ENCODE results near the gene ENDOV. TPM values are rescaled to one million over a fixed set of nuclear protein-coding genes. Genes with fewer than 3 reads are reported as not detected.

ENDOV gene
- 10 to 100 TPM; 10.3 to 11.7 TPM for total RNA-seq
- long read RNA-seq, partial matches to known transcripts: 1 of 15 reads
- long read RNA-seq, other reads (novel, unspliced or antisense): 9 of 15 reads

- DNase-seq (peak; percentile 97), ATAC-seq (peak; percentile 98)
- intact Hi-C loops (cut with DNase I): no loop called here
Measured at GRCh38 chr17:80414803-80415625, at the start of gene ENDOV. ENDOV (plus strand) TSS chr17:80415167; CDS start chr17:80415195, 28 bp downstream.

GRCh38 chr17:80365983-80366382, 49.0 kb upstream of the ENDOV start:
- DNase-seq (peak; percentile 13), ATAC-seq (no peak)
- intact Hi-C loops (cut with DNase I): no loop called here

GRCh38 chr17:80367503-80367902, 47.5 kb upstream of the ENDOV start:
- no peak for DNase-seq
- intact Hi-C loops (cut with DNase I): no loop called here

GRCh38 chr17:80371196-80371595, 43.8 kb upstream of the ENDOV start:
- intact Hi-C loops (cut with DNase I): no loop called here
- ATAC-seq (no peak), DNase-seq (no peak)

More at GRCh38 chr17:80367503-80367902, 47.5 kb upstream of the ENDOV start:
- ATAC-seq: no peak

GRCh38 chr17:80372456-80372855, 42.5 kb upstream of the ENDOV start:
- ATAC-seq: no peak

GRCh38 chr17:80372922-80373570, 41.9 kb upstream of the ENDOV start:
- DNase-seq (no peak), ATAC-seq (no peak)
- intact Hi-C loops (cut with DNase I): no loop called here

More at GRCh38 chr17:80372456-80372855, 42.5 kb upstream of the ENDOV start:
- intact Hi-C loops (cut with DNase I): no loop called here
- DNase-seq: no peak

- DNase-seq (no peak), ATAC-seq (no peak)
- intact Hi-C loops (cut with DNase I): no loop called here
Measured at GRCh38 chr17:80374039-80374731, 40.8 kb upstream of the ENDOV start.

GRCh38 chr17:80374732-80375585, 40.0 kb upstream of the ENDOV start:
- ATAC-seq (no peak), DNase-seq (no peak)
- intact Hi-C loops (cut with DNase I): no loop called here

GRCh38 chr17:80376531-80376930, 38.4 kb upstream of the ENDOV start:
- intact Hi-C loops (cut with DNase I): no loop called here
- no peak for DNase-seq

GRCh38 chr17:80377798-80378197, 37.2 kb upstream of the ENDOV start:
- intact Hi-C loops (cut with DNase I): no loop called here
- ATAC-seq: no peak
- no peak for DNase-seq

More at GRCh38 chr17:80376531-80376930, 38.4 kb upstream of the ENDOV start:
- ATAC-seq: no peak

- ATAC-seq (peak in 1 of 2 donors; percentile 69), DNase-seq (no peak)
- intact Hi-C loops (cut with DNase I): no loop called here
Measured at GRCh38 chr17:80379348-80379747, 35.6 kb upstream of the ENDOV start.

- no peak for DNase-seq
- intact Hi-C loops (cut with DNase I): no loop called here
- ATAC-seq: no peak
Measured at GRCh38 chr17:80380068-80380467, 34.9 kb upstream of the ENDOV start.

GRCh38 chr17:80380555-80381002, 34.4 kb upstream of the ENDOV start:
- intact Hi-C loops (cut with DNase I): no loop called here
- DNase-seq: no peak
- no peak for ATAC-seq

GRCh38 chr17:80381416-80381923, 33.5 kb upstream of the ENDOV start:
- no peak for ATAC-seq
- DNase-seq: no peak
- intact Hi-C loops (cut with DNase I): no loop called here

- intact Hi-C loops (cut with DNase I): no loop called here
- DNase-seq: no peak
- no peak for ATAC-seq
Measured at GRCh38 chr17:80382446-80382845, 32.5 kb upstream of the ENDOV start.

GRCh38 chr17:80382956-80383355, 32.0 kb upstream of the ENDOV start:
- DNase-seq: no peak
- intact Hi-C loops (cut with DNase I): no loop called here
- no peak for ATAC-seq

GRCh38 chr17:80384078-80384960, 30.6 kb upstream of the ENDOV start:
- intact Hi-C loops (cut with DNase I): no loop called here
- no peak for ATAC-seq

GRCh38 chr17:80385046-80385445, 29.9 kb upstream of the ENDOV start:
- DNase-seq (no peak), ATAC-seq (no peak)
- intact Hi-C loops (cut with DNase I): no loop called here

More at GRCh38 chr17:80384078-80384960, 30.6 kb upstream of the ENDOV start:
- DNase-seq: no peak
